ENCODE data around the gene HSPBAP1.
A peak's percentile ranks its signal among the peaks of the same experiment; 100 is the strongest.

The HSPBAP1 gene, protein sequence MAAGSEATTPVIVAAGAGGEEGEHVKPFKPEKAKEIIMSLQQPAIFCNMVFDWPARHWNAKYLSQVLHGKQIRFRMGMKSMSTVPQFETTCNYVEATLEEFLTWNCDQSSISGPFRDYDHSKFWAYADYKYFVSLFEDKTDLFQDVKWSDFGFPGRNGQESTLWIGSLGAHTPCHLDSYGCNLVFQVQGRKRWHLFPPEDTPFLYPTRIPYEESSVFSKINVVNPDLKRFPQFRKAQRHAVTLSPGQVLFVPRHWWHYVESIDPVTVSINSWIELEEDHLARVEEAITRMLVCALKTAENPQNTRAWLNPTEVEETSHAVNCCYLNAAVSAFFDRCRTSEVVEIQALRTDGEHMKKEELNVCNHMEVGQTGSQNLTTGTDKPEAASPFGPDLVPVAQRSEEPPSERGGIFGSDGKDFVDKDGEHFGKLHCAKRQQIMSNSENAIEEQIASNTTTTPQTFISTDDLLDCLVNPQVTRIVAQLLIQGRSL

DNA sequence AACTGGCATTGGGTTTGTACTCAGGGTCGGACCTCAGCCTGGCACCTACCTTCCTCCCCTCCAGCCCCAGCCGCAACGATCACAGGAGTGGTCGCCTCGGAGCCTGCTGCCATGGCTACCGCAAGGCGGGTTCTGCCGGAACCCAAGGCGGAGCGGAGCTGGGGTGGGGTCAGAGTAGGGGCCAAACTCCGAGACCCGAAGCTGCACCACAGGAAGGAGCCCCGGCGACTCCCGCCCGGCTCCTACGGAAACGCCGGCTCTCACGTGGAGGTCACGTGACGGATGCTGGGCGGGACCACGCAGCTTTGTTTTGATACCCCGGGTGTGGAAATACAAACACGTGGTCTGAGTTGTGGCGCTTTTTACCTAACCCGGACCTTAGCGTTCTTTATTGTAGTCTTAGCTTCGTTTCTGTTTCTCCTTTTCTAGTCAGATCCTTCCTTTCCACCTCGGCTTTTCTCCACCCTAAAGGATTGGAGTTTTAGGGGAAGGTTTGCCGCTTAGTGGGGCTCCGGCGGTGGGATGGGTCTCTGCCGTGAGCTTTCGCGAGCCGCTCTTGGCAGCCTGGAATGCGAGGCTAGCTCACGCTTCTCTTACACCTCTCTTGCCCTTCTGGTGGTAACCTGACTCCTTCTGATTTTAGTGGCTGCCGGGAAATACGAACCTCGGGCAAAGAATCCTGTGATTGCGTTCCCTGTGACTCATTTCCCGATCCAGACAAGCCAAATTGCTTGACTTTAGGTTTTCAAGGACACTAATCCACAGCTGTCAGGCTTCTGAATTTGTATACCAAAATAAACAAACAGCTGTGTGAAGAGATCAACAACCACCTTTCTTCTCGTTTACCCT is at the start of gene HSPBAP1:
TSS of gene HSPBAP1 (minus strand) at position 264 of the 849 bp plus-strand sequence. CDS start at position 113, 151 bp downstream.
- peak; percentile 90 for DNase-seq

- DNase-seq = no peak
Observed at GRCh38 chr3:122835590-122835989, 42.0 kb upstream of the HSPBAP1 start.

DNA sequence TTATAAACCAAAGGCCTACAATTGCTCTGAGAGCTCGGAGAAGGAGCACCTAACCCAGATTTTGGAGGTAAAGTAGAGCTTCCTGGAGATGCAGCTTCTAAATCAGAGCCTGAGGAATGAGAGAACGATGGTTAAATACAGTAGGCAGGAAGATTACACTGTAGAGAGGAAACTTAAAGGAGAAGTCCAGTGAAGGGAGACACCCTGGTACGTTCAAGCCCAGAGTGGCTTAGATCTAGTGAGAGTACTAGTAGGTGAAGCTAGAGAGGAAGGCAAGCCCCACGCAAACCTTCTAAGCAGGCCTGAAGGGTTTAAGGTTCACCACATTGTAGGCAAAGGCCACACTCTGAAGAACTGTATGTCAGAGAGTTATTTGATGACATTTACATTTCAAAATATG is 34.6 kb upstream of the HSPBAP1 start:
- DNase-seq = no peak

- DNase-seq = no peak
Observed at GRCh38 chr3:122826278-122826677, 32.6 kb upstream of the HSPBAP1 start.

DNA sequence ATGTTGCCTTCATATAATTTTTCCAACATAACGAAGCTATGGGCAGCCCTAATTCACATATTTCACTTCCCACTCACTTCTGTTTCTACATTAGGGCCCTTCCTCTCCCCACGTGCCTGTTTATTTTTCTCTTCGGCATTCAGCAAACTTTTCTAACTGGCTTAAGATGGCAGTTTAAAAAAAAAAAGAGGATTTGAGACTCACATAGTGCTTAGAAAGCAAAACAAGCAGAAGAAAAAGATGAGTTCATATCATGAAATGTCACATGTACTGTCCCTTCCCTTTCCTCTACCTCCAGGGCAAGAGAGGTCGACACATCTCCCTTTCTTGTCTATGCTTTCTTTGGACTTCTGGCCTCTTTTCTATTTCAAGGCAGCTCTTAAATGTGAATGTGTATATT is 31.8 kb upstream of the HSPBAP1 start:
- DNase-seq = no peak

GRCh38 chr3:122824465-122825381 is 31.1 kb upstream of the HSPBAP1 start:
- no peak for DNase-seq

GRCh38 chr3:122816587-122816986 is 23.0 kb upstream of the HSPBAP1 start:
- no peak for DNase-seq

- DNase-seq = no peak
Observed at GRCh38 chr3:122810734-122811133, 17.1 kb upstream of the HSPBAP1 start.

- DNase-seq = peak; percentile 14
Observed at GRCh38 chr3:122803977-122804376, 10.3 kb upstream of the HSPBAP1 start.

DNA sequence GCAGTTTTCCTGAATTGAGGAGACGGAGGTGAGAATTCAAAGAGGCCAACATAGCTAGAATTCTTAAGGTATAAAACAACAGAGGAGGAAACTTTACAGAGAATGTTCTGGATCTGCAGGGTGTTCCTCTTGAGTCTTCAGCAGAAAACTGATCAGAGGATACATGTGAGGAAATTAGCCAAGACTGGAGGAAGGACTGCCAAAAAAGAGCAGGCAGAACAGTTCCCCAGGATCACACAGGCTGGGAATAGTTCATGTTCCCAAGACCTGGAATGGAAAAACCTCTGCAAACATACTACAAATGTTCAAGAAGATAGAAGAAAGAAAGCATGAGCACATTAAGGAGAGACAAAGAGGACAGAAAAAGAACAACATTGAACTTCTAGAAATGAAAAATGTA is 8.7 kb upstream of the HSPBAP1 start:
- no peak for DNase-seq

- no peak for DNase-seq
Observed at GRCh38 chr3:122800706-122801237, 7.1 kb upstream of the HSPBAP1 start.

DNA sequence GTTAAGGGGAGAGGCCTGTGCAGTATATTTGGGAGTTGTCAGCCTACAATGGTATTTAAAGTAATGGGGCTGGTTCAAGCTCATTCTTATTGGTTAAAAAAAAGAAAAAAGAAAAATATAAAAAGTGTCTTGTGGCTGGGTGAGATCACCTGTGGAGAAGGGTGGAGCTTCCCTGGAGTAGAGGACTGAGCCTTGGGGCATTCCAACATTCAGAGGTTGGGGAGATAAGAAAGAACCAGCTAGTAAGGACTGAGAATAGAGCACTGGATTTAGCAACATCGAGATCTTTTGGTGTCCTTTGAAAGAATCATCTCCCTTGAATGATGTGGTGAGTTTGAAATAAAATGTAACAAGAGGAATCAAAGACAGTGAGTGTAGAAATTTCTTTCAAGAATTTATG is 6.4 kb upstream of the HSPBAP1 start:
- no peak for DNase-seq

- DNase-seq = no peak
Observed at GRCh38 chr3:122799322-122799721, 5.7 kb upstream of the HSPBAP1 start.

GRCh38 chr3:122797291-122797690 is 3.7 kb upstream of the HSPBAP1 start:
- peak; percentile 20 for DNase-seq

DNA sequence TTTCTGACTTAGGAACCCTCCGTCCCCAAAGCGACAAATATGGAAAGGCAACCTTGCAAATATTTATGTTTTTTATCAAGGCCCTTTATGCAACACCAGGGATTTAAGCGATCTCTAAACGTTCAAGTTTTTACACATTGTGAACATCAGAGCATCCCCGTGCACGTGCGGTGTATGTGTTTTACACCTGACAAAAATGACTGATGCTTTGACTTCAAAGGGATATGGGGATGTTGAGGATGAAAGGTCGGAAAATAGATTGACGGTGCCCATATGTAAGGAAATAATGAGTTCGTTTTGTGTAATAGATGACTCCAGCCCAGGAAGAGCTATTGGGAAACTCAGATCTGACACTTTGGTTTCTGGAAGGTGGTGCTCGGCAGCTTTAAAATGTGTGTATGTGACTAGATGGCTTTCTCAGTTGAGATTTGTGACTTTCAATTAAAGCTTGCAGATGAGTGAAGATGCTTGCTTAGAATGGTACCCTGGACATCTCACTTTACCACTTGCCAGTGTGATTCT is 2.1 kb upstream of the HSPBAP1 start:
- DNase-seq = no peak

DNA sequence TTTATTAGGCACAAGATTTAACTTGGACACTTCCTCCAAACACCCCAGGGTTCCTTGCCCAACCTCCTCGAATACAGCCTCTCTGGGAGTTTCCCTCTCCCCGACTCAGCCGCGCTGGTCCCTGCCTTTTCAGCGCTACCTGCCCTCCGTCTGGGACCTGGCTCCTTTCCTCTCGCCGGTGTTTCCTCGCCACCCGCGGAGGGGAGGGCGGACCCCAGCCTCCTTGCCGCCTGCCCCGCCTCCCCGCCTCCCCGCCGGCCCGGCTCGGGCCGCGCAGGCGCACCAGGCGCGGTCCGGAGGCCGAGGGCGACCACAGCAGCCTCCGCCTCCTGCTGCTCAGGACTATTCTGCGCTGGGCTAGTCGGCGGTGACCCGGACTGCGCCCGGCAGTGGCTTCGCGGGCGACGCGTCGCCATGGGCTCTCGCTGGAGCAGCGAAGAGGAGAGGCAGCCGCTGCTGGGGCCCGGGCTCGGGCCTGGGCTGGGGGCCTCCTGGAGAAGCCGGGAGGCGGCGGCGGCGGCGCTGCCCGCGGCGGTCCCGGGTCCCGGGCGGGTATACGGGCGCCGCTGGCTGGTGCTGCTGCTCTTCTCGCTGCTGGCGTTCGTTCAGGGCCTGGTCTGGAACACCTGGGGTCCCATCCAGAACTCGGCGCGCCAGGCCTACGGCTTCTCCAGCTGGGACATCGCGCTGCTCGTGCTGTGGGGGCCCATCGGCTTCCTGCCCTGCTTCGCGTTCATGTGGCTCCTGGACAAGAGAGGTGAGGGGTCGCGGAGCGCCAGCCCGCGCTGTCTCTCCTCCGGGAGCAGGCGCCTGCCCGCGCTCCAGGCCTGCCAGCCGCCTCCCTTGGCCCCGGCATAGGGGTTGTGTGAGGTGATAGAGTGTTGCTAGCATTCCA is 1.4 kb upstream of the HSPBAP1 start, which contains the start of gene SLC49A4:
TSS of gene SLC49A4 (plus strand) at position 291 of the 895 bp plus-strand sequence. CDS start at position 415, 124 bp downstream.
- DNase-seq = peak; percentile 72

DNA sequence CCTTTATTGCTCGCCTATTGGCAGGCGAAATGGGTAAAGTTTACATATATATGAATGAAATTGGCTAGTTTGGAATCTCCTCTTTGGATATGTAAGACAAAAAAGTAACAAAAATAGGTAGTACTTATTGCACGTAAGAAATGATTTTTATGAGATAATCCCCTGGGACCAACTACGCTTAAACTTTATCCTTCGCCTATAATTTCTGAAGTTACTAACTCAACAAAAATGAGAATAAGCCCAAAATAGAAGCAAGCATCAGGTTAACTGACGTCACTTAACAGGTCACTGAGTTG is 800 bp upstream of the HSPBAP1 start:
- DNase-seq = no peak

DNA sequence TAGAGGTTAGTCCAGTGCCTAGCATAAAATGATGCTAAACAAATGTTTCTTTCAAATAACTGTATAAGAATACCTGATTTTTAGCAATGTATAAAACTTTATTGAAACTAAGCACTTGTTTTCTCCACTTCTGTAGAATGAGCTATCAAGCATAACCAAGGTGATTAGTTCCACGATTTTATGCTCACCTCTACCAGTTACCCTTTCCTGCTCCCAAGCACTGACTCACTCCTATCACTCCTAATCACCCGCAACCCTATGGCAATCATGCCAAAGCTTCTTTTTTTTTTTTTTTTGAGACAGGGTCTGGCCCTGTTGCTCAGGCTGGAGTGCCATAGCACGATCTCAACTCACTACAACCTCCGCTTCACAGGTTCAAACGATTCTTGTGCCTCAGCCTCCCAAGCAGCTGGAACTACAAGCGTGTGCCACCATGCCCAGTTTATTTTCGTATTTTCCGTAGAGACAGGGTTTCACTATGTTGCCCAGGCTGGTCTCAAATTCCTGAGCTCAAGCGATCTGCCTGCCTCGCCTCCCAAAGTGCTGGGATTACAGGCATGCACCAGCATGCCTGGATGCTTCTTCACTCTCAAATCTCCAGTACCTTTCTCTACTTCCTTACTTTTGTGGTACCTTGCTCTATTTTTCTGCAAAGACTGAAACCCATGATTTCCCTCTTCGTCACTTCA is 3.9 kb downstream of the HSPBAP1 start:
- DNase-seq = no peak

GRCh38 chr3:122787872-122788271 is 5.8 kb downstream of the HSPBAP1 start:
- DNase-seq = no peak

- no peak for DNase-seq
Observed at GRCh38 chr3:122786066-122786465, 7.6 kb downstream of the HSPBAP1 start.

- DNase-seq = no peak
Observed at GRCh38 chr3:122785231-122785630, 8.4 kb downstream of the HSPBAP1 start.
